ENCODE results near the gene HIVEP1. TPM values are rescaled to one million over a fixed set of nuclear protein-coding genes. Genes with fewer than 3 reads are reported as not detected.

HIVEP1 gene
- total and polyA plus RNA-seq, 3 donors from 2014 or later: 15.5 to 53.3 (median 44.1) TPM

DNA sequence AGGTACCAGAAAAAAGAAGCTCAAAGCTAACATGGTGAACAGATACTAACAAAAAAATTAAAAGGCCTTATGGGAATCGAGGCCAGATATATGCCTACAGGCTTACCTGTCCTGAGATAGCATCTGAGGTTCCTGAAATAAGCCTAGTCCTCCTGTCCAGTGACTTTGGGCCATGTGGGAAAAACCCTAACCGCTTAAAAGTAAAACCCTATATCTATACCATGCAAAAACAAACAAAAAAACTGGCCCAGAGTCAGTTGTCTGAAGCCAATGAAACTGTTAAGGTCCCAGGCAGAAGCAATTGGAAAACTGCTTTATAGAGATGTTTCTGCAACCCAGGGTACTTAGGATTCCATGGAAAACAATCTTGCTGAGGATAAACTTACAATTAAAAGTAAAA is 122.9 kb downstream of the HIVEP1 start:
- intact Hi-C loops (cut with DNase I; ENCODE audit: low total_unique reads): no loop called here
- Histone ChIP-seq H3K4me3 (no peak overlapping the region), H3K36me3 (ENCODE audit: low read depth, missing control alignments) (no peaks in the 10 kb centered on the region), H3K9me3 (no peaks in the 10 kb centered on the region), H3K27ac (no peak overlapping the region), H3K27me3 (no peaks in the 10 kb centered on the region), H3K4me1 (no peaks in the 10 kb centered on the region)
- no peak for DNase-seq
- 90 to 92% methylated on average over 2 of the region's 2 CpGs for WGBS, 2 donors
- TF ChIP-seq, protein P1, sequence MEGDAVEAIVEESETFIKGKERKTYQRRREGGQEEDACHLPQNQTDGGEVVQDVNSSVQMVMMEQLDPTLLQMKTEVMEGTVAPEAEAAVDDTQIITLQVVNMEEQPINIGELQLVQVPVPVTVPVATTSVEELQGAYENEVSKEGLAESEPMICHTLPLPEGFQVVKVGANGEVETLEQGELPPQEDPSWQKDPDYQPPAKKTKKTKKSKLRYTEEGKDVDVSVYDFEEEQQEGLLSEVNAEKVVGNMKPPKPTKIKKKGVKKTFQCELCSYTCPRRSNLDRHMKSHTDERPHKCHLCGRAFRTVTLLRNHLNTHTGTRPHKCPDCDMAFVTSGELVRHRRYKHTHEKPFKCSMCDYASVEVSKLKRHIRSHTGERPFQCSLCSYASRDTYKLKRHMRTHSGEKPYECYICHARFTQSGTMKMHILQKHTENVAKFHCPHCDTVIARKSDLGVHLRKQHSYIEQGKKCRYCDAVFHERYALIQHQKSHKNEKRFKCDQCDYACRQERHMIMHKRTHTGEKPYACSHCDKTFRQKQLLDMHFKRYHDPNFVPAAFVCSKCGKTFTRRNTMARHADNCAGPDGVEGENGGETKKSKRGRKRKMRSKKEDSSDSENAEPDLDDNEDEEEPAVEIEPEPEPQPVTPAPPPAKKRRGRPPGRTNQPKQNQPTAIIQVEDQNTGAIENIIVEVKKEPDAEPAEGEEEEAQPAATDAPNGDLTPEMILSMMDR (IDR thresholded peaks at IDR 0.05): no peak
- TF ChIP-seq POLR2A (IDR thresholded peaks at IDR 0.05): no peak

DNA sequence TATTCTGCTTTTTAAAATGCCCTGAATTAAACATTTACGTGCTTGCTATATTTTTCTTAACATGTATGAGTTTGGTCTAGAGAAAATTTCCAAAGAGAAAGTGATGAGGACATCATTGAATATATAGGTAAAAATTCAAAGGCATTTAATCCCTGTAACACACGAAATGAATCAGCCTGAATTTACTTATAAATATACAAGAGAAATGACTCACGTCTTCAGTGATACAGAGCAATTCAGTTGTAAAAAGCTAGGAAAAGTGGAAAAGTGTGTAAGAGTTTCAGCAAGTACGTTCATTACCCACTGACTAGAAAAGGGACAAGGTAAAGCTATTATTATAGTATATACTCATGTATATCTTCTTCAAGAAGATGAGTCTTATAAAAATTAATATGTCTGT is 124.8 kb downstream of the HIVEP1 start:
- Histone ChIP-seq H3K27me3 (no peaks in the 10 kb centered on the region), H3K36me3 (ENCODE audit: low read depth, missing control alignments) (no peaks in the 10 kb centered on the region), H3K4me3 (no peak overlapping the region), H3K27ac (no peak overlapping the region), H3K4me1 (no peaks in the 10 kb centered on the region), H3K9me3 (no peaks in the 10 kb centered on the region)
- no peak for TF ChIP-seq POLR2A (IDR thresholded peaks at IDR 0.05)
- TF ChIP-seq, protein P1 (IDR thresholded peaks at IDR 0.05): no peak
- whole genome bisulfite sequencing, 2 donors: 88 to 94% methylated on average over 4 of the region's 4 CpGs
- DNase-seq: no peak
- intact Hi-C loops (cut with DNase I; ENCODE audit: low total_unique reads): no loop called here

DNA sequence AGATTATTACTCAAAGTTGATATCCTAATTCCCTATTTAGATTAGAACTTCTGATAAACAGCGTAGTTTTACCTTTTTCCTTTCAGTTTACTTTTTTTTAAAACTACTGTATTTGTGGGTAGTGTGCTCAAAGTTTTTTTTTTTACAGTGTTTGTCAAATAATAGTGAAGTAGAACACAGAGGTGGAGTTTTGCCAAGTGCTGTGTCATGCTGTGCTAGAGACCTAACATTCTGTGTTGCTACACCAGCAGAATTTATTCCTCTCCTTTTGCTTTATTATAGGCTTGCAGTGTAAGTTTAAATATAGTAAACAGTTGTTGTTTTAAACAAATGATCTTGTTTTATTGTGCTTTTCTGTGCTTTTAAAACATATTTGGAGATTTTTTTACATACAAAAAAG is 125.4 kb downstream of the HIVEP1 start:
- intact Hi-C loops (cut with DNase I; ENCODE audit: low total_unique reads): no loop called here
- TF ChIP-seq, protein P1 (IDR thresholded peaks at IDR 0.05): no peak
- TF ChIP-seq POLR2A (IDR thresholded peaks at IDR 0.05): no peak
- peak; percentile 73 for DNase-seq
- WGBS, 2 donors: 87 to 92% methylated on average over 1 of the region's 1 CpG
- no peak overlapping the region for H3K4me3 ChIP-seq
- no peak overlapping the region for H3K27ac ChIP-seq
- H3K36me3 ChIP-seq (ENCODE audit: low read depth, missing control alignments): no peaks in the 10 kb centered on the region
- no peaks in the 10 kb centered on the region for H3K27me3 ChIP-seq
- no peaks in the 10 kb centered on the region for H3K4me1 ChIP-seq
- H3K9me3 ChIP-seq: no peaks in the 10 kb centered on the region

DNA sequence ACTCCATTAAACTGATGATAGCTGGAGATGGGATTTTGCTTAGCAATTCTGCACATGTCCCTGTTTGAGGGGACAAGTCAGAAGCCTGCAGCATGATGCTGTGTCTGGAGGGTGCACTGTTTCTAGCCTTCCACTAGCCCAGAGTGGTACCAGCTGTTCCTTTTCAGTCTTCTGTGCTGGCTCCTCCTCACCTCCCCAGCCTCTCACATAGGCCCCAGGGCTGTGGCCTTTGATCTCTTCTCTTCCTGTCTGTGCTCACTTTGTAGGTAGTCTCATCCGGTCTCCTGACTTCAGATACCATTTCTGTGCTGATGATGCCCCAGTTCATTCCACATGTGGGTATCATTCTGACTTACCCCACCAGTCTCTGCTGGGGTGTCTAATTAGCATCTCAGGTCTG is 126.3 kb downstream of the HIVEP1 start:
- no peak for DNase-seq
- intact Hi-C loops (cut with DNase I; ENCODE audit: low total_unique reads): no loop called here
- TF ChIP-seq, protein P1 (IDR thresholded peaks at IDR 0.05): no peak
- TF ChIP-seq POLR2A (IDR thresholded peaks at IDR 0.05): no peak
- no peaks in the 10 kb centered on the region for H3K36me3 ChIP-seq (ENCODE audit: low read depth, missing control alignments)
- no peaks in the 10 kb centered on the region for H3K9me3 ChIP-seq
- H3K27ac ChIP-seq: no peak overlapping the region
- no peaks in the 10 kb centered on the region for H3K4me1 ChIP-seq
- 100% methylated on average over 1 of the region's 1 CpG for WGBS, 2 donors
- no peaks in the 10 kb centered on the region for H3K27me3 ChIP-seq
- no peak overlapping the region for H3K4me3 ChIP-seq

DNA sequence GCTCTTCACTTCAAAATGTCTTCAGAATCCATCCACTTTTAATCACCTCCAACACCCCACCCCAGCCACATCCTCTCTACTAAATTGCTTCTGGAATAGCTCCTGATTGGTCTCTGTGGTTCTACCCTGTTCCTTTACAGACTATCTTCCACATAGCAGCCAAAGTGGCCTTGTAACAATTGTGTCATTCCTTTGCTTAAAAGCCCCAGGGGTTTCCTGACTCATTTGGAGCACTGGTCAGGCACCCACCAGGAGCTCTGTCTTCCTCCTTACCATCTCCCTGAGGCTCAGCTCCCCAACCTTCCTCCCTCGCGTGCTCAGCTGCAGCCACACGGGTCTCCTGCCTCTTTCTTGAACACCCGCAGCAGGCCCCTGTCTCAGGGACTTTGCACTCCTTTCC is 126.8 kb downstream of the HIVEP1 start:
- no peaks in the 10 kb centered on the region for H3K9me3 ChIP-seq
- intact Hi-C loops (cut with DNase I; ENCODE audit: low total_unique reads): no loop called here

More for the DNA sequence above, 126.8 kb downstream of the HIVEP1 start:
- 97 to 99% methylated on average over 4 of the region's 4 CpGs for WGBS, 2 donors
- DNase-seq: no peak
- Histone ChIP-seq H3K27ac (no peak overlapping the region), H3K4me3 (no peak overlapping the region), H3K27me3 (no peaks in the 10 kb centered on the region), H3K4me1 (no peaks in the 10 kb centered on the region), H3K36me3 (ENCODE audit: low read depth, missing control alignments) (no peaks in the 10 kb centered on the region)
- TF ChIP-seq, protein P1 (IDR thresholded peaks at IDR 0.05): no peak

Measured in testis (tissue), 3 donors.